OCI-LY1 (cell line): ENCODE data around the gene IPO4.

Experiments used
- H2AFZ ChIP-seq: fragments of 200-600 bp; sonication (generic), shearing (Covaris generic); 2 replicates; pipeline ENCODE4 v1.6.0; 2014; ENCODE audit warnings: antibody characterized with exemption, mild to moderate bottlenecking, low read length
- H3F3A ChIP-seq: fragments of 200-600 bp; sonication (generic), shearing (Covaris generic); 2 replicates; pipeline ENCODE4 v1.6.0; 2014; ENCODE audit warnings: mild to moderate bottlenecking, antibody characterized with exemption, low read length, moderate library complexity; ENCODE audit not compliant: insufficient read depth
- H3K27ac ChIP-seq: fragments of 200-600 bp; sonication (generic); 2 replicates; pipeline ENCODE4 v1.5.1; 2014; ENCODE audit warnings: low read length, mixed run types, mild to moderate bottlenecking, low read depth; ENCODE audit not compliant: poor library complexity, severe bottlenecking
- H3K27me3 ChIP-seq: fragments of 200-600 bp; sonication (generic); 2 replicates; pipeline ENCODE4 v1.6.0; 2014; ENCODE audit warnings: antibody characterized with exemption, mild to moderate bottlenecking, low read length, moderate library complexity; ENCODE audit not compliant: insufficient read depth
- H3K36me3 ChIP-seq: fragments of 200-600 bp; sonication (generic); 2 replicates; pipeline ENCODE4 v1.6.1; 2014; ENCODE audit warnings: mild to moderate bottlenecking, antibody characterized with exemption, low read length, moderate library complexity, mixed read lengths; ENCODE audit not compliant: insufficient read depth
- H3K4me1 ChIP-seq: fragments of 200-600 bp; sonication (generic); 2 replicates; pipeline ENCODE4 v1.5.1; 2014; ENCODE audit warnings: mild to moderate bottlenecking, low read length, moderate library complexity; ENCODE audit not compliant: insufficient read depth, severe bottlenecking
- H3K4me2 ChIP-seq: fragments of 200-600 bp; sonication (generic), shearing (Covaris generic); 2 replicates; pipeline ENCODE4 v1.6.1; 2014; ENCODE audit warnings: low read length
- H3K4me3 ChIP-seq: fragments of 200-600 bp; sonication (generic); 2 replicates; pipeline ENCODE4 v1.5.1; 2014; ENCODE audit warnings: low read length, low read depth, mild to moderate bottlenecking, mixed read lengths; ENCODE audit not compliant: poor library complexity, severe bottlenecking
- H3K79me2 ChIP-seq: fragments of 200-600 bp; shearing (Covaris generic); 2 replicates; pipeline ENCODE4 v1.6.1; 2016; ENCODE audit warnings: mixed run types, low read length, mixed read lengths; ENCODE audit not compliant: insufficient read depth
- H3K9ac ChIP-seq: fragments of 200-600 bp; sonication (generic), shearing (Covaris generic); 2 replicates; pipeline ENCODE4 v1.6.1; 2014; ENCODE audit warnings: mild to moderate bottlenecking, low read length, mixed read lengths
- H3K9me2 ChIP-seq: fragments of 200-600 bp; sonication (generic), shearing (Covaris generic); 2 replicates; pipeline ENCODE4 v1.6.1; 2014; ENCODE audit warnings: low read depth, mild to moderate bottlenecking, low read length, mixed read lengths
- H3K9me3 ChIP-seq: fragments of 200-600 bp; shearing (Covaris generic); 2 replicates; pipeline ENCODE4 v1.6.1; 2014; ENCODE audit warnings: low read length, mixed read lengths
- H4K20me1 ChIP-seq: fragments of 200-600 bp; sonication (generic), shearing (Covaris generic); 2 replicates; pipeline ENCODE4 v1.6.0; 2016; ENCODE audit warnings: mild to moderate bottlenecking, low read length; ENCODE audit not compliant: insufficient read depth
- CTCF ChIP-seq: fragments of 200-600 bp; sonication (generic), shearing (Covaris generic); IDR thresholded peaks from 2 replicates; pipeline ENCODE4 v1.5.1; 2017; ENCODE audit warnings: mild to moderate bottlenecking, antibody characterized with exemption, low read length, moderate library complexity, mixed read lengths
- EZH2 ChIP-seq: fragments of 200-600 bp; sonication (generic), shearing (Covaris generic); IDR thresholded peaks from 2 replicates; pipeline ENCODE4 v1.8.0; 2017; ENCODE audit warnings: borderline replicate concordance, mixed run types, mild to moderate bottlenecking, antibody characterized with exemption, low read length, moderate library complexity, mixed read lengths

IPO4 gene

GRCh38 chr14:24237463-24237955, 48.9 kb upstream of the IPO4 start:
- Histone ChIP-seq H3K4me3 (no peak overlapping the region), H3K4me1 (peaks cover 34% of the 10 kb centered on the region), H3K4me2 (no peak overlapping the region), H3K27ac (no peak overlapping the region), H4K20me1 (no peaks in the 10 kb centered on the region), H2AFZ (no peak overlapping the region), H3K36me3 (peaks cover 70% of the 10 kb centered on the region), H3K9me3 (no peaks in the 10 kb centered on the region), H3K9ac (no peak overlapping the region), H3K9me2 (no peaks in the 10 kb centered on the region), H3K27me3 (no peaks in the 10 kb centered on the region), H3F3A (0 out of 2 replicates have a peak, but pooled peaks cover 3% of the 10 kb centered on the region), H3K79me2 (no peaks in the 10 kb centered on the region)
- TF ChIP-seq EZH2: no peak

GRCh38 chr14:24236689-24237462, 48.3 kb upstream of the IPO4 start:
- Histone ChIP-seq H3K4me1 (peaks cover 34% of the 10 kb centered on the region), H3K36me3 (peaks cover 70% of the 10 kb centered on the region), H3K27ac (no peak overlapping the region), H2AFZ (no peak overlapping the region), H3K9ac (no peak overlapping the region), H3K4me3 (no peak overlapping the region), H3K4me2 (no peak overlapping the region), H4K20me1 (no peaks in the 10 kb centered on the region), H3K9me3 (no peaks in the 10 kb centered on the region), H3F3A (0 out of 2 replicates have a peak, but pooled peaks cover 3% of the 10 kb centered on the region), H3K79me2 (peaks cover under 1% of the 10 kb centered on the region; the same call in 1 of the 2 replicates), H3K27me3 (no peaks in the 10 kb centered on the region), H3K9me2 (no peaks in the 10 kb centered on the region)
- TF ChIP-seq EZH2 (no peak), CTCF (no peak)

GRCh38 chr14:24235804-24236688, 47.4 kb upstream of the IPO4 start:
- H3K79me2 ChIP-seq: peaks cover 8% of the 10 kb centered on the region; the same call in 1 of the 2 replicates
- H3K36me3 ChIP-seq: peaks cover 68% of the 10 kb centered on the region
- H2AFZ ChIP-seq: no peak overlapping the region
- peaks cover 31% of the 10 kb centered on the region for H3K4me1 ChIP-seq
- TF ChIP-seq EZH2 (no peak), CTCF (no peak)
- no peaks in the 10 kb centered on the region for H3K27me3 ChIP-seq
- no peak overlapping the region for H3K4me2 ChIP-seq
- 0 out of 2 replicates have a peak, but pooled peaks cover 3% of the 10 kb centered on the region for H3F3A ChIP-seq
- H3K9ac ChIP-seq: no peak overlapping the region
- H3K9me3 ChIP-seq: no peaks in the 10 kb centered on the region
- H3K4me3 ChIP-seq: no peak overlapping the region
- H4K20me1 ChIP-seq: no peaks in the 10 kb centered on the region
- no peak overlapping the region for H3K27ac ChIP-seq
- no peaks in the 10 kb centered on the region for H3K9me2 ChIP-seq
